LNCAP (cell line): ENCODE measurements around the gene NKX3-2.

ENCODE experiments used
- TF ChIP-seq, protein P1 (sequence below): fragments of 450-650 bp; IDR thresholded peaks from 2 replicates; pipeline ENCODE4 v1.5.1; 2017; ENCODE audit warnings: mild to moderate bottlenecking

NKX3-2 gene

DNA sequence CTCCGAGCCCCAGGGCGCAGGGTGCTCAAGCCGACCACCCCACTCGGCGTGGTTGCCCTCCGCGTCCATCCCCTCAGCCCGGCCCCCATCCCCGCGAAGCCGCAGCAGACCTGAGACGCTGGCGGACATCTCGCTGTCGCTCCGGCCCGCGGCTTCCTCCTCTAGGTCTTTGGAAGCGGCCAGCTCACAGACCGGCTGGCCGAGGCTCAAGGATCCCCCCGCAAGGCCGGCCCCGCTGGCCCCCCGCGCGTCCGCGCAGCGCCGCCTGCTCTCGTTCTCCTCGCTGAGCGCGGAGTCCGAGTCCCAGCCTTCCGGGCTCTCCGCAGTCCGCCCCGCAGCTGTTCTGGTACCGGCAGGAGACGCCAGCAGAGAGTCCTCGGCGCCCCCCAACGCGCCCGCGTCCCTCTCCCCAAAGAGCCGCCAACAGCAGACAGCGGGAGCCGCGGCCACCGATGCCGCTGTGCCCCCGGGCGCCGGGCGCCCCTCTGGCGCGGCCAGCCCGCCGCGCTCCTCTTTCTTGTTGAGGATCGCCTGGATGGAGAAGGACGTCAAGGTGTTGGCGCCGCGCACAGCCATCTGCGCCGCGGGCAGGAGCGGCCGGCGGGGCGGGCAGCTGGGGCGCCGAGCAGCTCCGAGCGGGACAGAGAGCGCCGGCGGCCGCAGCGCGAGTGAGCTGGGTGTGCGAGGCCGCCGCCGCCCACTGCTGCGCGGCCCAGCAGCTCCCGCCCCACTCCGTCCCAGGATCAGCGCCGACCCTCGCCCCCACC is at the start of gene NKX3-2:
TSS of gene NKX3-2 (minus strand) at position 670 of the 767 bp plus-strand sequence. CDS start at position 576, 94 bp downstream.
- TF ChIP-seq, protein P1, sequence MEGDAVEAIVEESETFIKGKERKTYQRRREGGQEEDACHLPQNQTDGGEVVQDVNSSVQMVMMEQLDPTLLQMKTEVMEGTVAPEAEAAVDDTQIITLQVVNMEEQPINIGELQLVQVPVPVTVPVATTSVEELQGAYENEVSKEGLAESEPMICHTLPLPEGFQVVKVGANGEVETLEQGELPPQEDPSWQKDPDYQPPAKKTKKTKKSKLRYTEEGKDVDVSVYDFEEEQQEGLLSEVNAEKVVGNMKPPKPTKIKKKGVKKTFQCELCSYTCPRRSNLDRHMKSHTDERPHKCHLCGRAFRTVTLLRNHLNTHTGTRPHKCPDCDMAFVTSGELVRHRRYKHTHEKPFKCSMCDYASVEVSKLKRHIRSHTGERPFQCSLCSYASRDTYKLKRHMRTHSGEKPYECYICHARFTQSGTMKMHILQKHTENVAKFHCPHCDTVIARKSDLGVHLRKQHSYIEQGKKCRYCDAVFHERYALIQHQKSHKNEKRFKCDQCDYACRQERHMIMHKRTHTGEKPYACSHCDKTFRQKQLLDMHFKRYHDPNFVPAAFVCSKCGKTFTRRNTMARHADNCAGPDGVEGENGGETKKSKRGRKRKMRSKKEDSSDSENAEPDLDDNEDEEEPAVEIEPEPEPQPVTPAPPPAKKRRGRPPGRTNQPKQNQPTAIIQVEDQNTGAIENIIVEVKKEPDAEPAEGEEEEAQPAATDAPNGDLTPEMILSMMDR: no peak

DNA sequence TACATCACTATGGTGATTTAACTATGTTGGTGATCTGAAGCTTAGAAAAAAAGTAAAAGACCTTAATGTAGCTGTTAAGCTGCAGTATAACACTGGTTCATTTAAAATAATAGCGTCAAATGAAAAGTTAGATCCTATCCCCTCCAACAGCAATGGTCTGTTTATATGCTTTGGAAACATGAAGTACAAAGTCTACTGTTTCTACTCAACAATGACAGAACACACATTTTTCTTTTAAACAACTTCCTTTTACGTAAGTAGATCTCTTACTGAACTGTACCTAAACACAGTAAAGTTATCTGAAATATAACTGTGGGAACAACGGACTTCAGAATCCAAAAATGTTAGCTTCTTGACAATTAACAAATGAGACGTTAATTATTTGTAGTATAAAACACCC is 47.9 kb upstream of the NKX3-2 start:
- TF ChIP-seq, protein P1: no peak

DNA sequence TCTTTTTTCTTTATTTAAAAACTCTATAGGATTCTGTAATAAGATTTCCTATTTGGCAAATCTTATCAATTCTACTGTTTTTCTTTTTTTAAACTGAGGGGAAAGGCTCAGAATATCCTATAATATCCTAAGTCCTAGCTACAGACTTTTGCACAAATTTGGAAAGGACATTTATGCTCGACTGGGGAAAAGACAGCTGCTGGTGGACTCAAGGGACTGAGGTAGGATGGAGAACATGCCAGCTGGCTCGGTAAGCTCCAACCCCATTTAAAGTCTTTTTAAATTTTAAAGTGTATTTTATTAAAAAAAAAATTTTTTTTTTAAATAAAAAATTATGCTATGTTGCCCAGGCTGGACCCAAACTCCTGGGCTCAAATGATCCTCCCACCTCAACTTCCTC is 46.5 kb upstream of the NKX3-2 start:
- TF ChIP-seq, protein P1: no peak

DNA sequence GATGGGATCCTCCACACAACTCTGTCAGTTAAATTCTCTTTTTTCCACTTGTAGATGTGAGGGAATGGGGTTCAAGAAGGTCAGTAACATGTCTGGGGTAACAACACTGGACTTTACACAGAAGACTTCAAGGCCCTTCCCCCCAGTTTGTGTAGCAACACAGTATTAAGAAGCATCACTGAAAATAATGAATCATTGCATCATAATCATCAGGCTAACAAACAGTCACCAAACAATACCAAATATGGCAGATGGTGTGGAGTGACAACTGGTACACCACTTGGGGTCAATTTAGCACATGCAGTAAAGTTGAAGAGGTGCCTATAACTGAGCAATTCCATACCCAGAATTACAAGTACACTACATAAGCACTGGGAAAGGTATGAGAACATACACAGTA is 44.6 kb upstream of the NKX3-2 start:
- TF ChIP-seq, protein P1: no peak

DNA sequence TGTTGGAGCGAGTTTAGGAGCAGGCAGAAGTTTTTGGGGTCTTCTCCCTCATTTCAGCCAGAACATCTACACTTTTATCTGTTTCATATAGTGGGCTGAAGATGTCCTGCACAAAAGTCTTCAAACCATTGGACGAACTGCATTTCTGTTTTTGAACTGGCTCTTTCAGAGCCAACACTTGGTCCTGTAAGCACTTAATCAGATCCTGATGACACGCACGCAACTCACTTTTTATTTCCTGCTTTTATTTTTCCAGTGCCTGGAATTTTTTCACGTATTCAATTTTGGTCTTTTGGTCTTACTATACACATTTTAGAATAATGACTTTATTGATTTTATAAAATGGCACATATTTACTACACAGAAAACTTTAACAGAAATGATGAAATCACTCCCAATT is 40.2 kb upstream of the NKX3-2 start:
- TF ChIP-seq, protein P1: no peak

DNA sequence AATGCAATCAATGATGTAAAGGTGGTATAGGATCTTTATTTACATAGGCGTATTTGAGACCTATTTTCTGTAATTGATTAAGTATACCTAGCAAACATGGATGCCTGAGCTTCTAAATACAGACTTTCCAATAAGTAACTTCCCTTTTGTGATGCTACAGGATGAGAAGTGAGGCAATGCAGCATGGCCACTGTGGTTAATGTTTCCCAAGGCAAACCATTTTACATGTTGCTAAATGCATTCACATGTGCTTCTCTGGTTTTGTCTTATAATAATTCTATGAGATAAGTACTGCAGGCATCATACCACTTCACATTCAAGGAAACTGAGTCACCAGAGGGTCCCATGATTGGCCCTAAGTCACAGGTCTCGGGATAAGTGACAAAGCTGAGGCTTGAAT is 35.7 kb upstream of the NKX3-2 start:
- TF ChIP-seq, protein P1: no peak

DNA sequence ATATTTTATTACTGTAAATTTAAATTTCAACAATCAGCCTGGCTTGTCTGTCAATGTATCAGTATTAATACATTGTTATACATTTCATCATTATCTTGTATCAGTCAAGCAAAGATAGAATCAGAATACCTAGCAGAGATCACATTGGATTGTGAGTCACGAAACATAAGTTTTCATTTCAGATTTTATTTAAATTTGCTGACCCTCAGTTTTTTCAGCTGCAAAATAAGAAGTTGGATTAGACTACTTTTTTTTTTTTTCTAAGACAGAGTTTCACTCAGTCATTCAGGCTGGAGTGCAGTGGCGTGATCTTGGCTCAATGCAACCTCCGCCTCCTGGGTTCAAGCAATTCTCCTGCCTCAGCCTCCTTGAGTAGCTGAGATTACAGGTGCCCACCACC is 33.4 kb upstream of the NKX3-2 start:
- TF ChIP-seq, protein P1: no peak

DNA sequence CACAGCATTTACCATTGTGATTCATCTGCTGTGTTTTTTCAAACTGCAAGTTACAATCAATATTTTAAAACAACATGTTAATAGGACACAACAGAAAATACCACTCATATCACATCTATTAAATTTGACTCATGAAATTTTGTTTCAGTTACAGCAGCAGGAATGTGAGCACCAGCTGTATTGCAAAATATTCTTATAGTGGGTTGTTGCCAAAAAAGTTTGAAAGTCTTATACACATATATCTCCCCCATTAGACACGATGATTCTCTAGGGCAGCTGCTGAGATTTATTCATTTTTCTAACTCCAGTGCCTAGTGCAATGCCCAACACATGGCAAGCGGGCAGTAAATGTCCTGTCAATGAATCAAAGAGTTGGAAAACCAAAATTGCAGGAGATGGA is 26.6 kb upstream of the NKX3-2 start:
- TF ChIP-seq, protein P1: no peak
